ENCODE measurements around the gene LRP5.
"Not testable (repeated sequence)": the region's sequence is repeated elsewhere in the genome, so short reads cannot be mapped to it uniquely, and the experiment has no call there.

Gene LRP5

DNA sequence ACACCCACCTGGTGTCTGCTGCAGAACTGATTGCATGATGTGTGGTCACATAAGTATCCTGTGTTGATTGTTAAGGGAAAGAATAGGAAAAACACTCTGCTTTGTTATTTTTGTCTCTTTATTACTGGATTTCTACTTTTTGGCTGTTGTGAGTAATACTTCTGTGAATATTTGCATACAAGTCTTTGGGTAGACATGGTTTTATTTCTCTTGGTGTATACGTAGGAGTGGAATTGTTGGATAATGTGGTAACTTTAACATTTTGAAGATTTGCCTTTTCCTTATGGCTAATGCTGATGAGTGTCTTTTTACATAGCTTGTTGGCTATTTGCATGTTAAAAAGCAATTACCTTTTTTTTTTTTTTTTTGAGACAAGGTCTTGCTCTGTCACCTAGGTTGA is 161.3 kb downstream of the LRP5 start:
- TF ChIP-seq, protein P1, sequence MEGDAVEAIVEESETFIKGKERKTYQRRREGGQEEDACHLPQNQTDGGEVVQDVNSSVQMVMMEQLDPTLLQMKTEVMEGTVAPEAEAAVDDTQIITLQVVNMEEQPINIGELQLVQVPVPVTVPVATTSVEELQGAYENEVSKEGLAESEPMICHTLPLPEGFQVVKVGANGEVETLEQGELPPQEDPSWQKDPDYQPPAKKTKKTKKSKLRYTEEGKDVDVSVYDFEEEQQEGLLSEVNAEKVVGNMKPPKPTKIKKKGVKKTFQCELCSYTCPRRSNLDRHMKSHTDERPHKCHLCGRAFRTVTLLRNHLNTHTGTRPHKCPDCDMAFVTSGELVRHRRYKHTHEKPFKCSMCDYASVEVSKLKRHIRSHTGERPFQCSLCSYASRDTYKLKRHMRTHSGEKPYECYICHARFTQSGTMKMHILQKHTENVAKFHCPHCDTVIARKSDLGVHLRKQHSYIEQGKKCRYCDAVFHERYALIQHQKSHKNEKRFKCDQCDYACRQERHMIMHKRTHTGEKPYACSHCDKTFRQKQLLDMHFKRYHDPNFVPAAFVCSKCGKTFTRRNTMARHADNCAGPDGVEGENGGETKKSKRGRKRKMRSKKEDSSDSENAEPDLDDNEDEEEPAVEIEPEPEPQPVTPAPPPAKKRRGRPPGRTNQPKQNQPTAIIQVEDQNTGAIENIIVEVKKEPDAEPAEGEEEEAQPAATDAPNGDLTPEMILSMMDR (IDR thresholded peaks at IDR 0.05): no peak
- no peaks in the 10 kb centered on the region for H3K27me3 ChIP-seq
- intact Hi-C loops (cut with DNase I; ENCODE audit: low total_unique reads): no loop called here
- H3K36me3 ChIP-seq: peaks cover 0 to 6% (median 0%) of the 10 kb centered on the region in 3 donors
- no peaks in the 10 kb centered on the region for H3K9me3 ChIP-seq
- H3K4me3 ChIP-seq: no peak overlapping the region
- peaks cover 0 to 73% (median 39%) of the 10 kb centered on the region in 4 donors for H3K4me1 ChIP-seq
- DNase-seq: no peak
- H3K27ac ChIP-seq: no peak overlapping the region

DNA sequence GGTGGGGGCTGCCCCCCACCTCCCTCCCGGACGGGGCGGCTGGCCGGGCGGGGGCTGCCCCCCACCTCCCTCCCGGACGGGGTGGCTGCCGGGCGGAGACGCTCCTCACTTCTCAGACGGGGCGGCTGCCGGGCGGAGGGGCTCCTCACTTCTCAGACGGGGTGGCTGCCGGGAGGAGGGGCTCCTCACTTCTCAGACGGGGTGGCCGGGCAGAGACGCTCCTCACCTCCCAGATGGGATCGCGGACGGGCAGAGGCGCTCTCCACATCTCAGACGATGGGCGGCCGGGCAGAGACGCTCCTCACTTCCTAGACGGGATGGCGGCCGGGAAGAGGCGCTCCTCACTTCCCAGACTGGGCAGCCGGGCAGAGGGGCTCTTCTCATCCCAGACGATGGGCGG is 163.2 kb downstream of the LRP5 start:
- H3K9me3 ChIP-seq; intact Hi-C loops (cut with DNase I; ENCODE audit: low total_unique reads); DNase-seq; H3K27me3 ChIP-seq; H3K4me3 ChIP-seq; H3K36me3 ChIP-seq; H3K27ac ChIP-seq: not testable (repeated sequence)
- H3K4me1 ChIP-seq: peaks cover 0 to 71% (median 28%) of the 10 kb centered on the region in 4 donors

DNA sequence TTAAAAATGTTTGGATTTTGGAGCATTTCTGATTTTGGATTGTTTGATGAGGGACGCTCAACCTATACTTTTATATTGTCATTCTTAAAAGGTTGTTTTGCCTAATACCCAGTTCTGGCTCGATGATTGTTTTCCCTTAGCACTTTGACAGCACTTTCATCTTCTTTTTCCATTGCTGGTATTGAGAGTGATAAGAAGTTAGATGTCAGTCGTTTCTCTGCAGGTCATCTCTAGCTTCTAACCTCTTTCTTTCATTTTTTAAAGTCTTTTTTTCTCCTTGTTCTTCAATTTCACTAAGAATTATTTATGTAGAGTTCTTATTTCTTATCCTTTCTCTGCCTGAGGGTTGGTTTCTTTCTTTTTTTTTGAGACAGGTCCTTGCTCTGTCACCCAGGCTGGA is 167.0 kb downstream of the LRP5 start:
- H3K9me3 ChIP-seq: no peaks in the 10 kb centered on the region
- TF ChIP-seq, protein P1 (IDR thresholded peaks at IDR 0.05): no peak
- H3K27me3 ChIP-seq: no peaks in the 10 kb centered on the region
- DNase-seq: no peak
- no peak overlapping the region for H3K4me3 ChIP-seq
- H3K27ac ChIP-seq: no peak overlapping the region
- intact Hi-C loops (cut with DNase I; ENCODE audit: low total_unique reads): no loop called here
- H3K36me3 ChIP-seq: no peaks in the 10 kb centered on the region
- peaks cover 0 to 60% (median 20%) of the 10 kb centered on the region in 4 donors for H3K4me1 ChIP-seq

DNA sequence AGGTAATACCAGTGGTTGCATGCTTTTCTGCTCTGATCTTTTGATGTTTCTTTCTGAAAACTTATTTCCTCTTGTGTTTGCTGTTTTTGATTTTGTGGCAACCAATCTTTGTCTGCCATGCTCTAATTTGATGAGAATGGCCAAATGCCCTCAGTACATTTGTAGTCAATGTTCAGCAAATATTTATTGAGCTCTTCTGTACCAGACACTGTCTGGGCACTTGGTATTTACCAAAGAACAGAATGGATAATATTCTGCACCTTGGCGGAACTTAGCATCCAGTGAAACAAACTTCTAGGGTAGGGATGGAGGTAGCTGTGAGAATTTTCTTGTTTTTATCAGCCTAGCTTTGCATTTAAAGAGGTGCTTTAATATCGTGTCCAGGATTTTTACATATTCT is 167.8 kb downstream of the LRP5 start:
- H3K27ac ChIP-seq: no peak overlapping the region

DNA sequence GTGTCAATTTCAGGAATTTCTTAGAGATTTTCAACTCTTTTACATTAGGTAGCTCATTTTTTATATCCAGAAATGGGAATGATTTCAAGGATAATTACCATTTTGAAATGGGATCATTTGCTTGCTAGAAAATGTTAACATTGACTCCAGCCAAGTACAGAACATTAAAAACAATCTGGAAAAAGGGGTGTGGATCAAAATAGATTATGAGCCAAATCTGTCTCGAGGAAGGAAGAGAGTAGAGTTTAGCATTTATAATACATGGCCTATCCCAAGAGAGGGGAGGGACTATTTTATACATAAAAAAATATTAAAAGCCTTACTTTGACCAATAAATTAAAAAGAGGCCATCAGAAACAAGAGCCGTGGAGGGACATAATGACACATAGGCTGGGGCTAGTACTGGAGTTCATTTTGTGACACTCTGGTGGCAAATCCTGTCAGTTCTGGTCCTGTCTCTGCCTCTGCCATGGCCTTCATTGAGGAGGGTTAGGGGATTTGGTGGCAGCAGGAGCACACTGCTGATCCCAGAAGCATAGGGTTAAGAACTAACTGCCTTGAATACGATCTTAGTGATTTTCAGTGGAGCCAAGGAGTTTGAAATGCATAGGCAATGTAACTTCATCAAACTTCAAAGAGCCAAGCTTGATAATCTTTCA is 168.6 kb downstream of the LRP5 start:
- Histone ChIP-seq H3K4me1 (peaks cover 0 to 54% (median 20%) of the 10 kb centered on the region in 4 donors), H3K27ac (peak overlapping the region in 1 of 2 donors; percentile 58), H3K36me3 (no peaks in the 10 kb centered on the region), H3K9me3 (peaks cover 0 to 3% (median 0%) of the 10 kb centered on the region in 3 donors), H3K27me3 (no peaks in the 10 kb centered on the region), H3K4me3 (no peak overlapping the region)
- TF ChIP-seq, protein P1 (IDR thresholded peaks at IDR 0.05): no peak
- intact Hi-C loops (cut with DNase I; ENCODE audit: low total_unique reads): no loop called here
- DNase-seq: no peak

More for the DNA sequence above, 167.8 kb downstream of the LRP5 start:
- Histone ChIP-seq H3K36me3 (no peaks in the 10 kb centered on the region), H3K27me3 (no peaks in the 10 kb centered on the region), H3K4me3 (no peak overlapping the region), H3K4me1 (peaks cover 0 to 54% (median 20%) of the 10 kb centered on the region in 4 donors), H3K9me3 (peaks cover 0 to 3% (median 0%) of the 10 kb centered on the region in 3 donors)
- DNase-seq: no peak
- intact Hi-C loops (cut with DNase I; ENCODE audit: low total_unique reads): no loop called here
- TF ChIP-seq, protein P1 (IDR thresholded peaks at IDR 0.05): no peak

DNA sequence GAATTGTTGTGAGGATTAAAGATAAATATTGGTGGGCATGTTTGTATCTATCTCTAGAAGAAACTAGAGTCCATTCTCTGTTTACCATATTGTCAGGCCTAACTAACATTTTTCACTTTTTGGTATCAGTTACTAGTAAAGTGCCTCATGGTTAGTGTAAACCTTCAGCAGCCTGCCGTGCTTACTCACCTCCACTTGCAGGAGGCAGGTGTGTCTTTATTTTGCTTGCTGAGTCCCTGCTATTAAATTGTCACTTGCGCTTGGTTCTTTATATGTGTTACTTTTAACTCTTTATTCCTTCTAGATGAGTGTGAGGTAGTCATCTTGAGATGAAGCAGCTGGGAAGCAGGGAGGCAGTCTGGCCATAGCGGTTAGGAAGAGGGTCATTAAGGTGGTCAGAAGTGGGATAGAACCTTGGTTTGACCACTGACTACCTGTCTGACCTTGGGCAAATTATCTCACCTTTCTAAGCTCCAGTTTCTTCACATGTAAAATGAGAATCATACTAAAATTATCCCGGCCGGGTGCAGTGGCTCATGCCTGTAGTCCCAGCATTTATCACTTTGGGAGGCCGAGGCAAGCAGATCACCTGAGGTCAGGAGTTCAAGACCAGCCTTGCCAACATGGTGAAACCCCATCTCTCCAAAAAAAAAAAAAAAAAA is 169.3 kb downstream of the LRP5 start:
- no peaks in the 10 kb centered on the region for H3K36me3 ChIP-seq
- TF ChIP-seq, protein P1 (IDR thresholded peaks at IDR 0.05): no peak
- no peak overlapping the region for H3K4me3 ChIP-seq
- peaks cover 0 to 3% (median 0%) of the 10 kb centered on the region in 3 donors for H3K9me3 ChIP-seq
- H3K27ac ChIP-seq: peak overlapping the region in 1 of 2 donors; percentile 58
- peaks cover 0 to 53% (median 19%) of the 10 kb centered on the region in 4 donors for H3K4me1 ChIP-seq
- no peaks in the 10 kb centered on the region for H3K27me3 ChIP-seq
- intact Hi-C loops (cut with DNase I; ENCODE audit: low total_unique reads): no loop called here
- no peak for DNase-seq

Measured in tibial artery (tissue), 4 donors.